GM18858 (cell line): ENCODE measurements around the gene ADARB2.

Experiments used
- ATAC-seq: cut with Tn5 transposase; IDR thresholded peaks from one replicate; pipeline ENCODE4 v1.9.1; 2021; ENCODE audit not compliant: unreplicated experiment

ADARB2 gene

GRCh38 chr10:1509011-1509530 is 228.3 kb downstream of the ADARB2 start:
- ATAC-seq: no peak

GRCh38 chr10:1508096-1508495 is 229.2 kb downstream of the ADARB2 start:
- no peak for ATAC-seq

- ATAC-seq: no peak
Measured at GRCh38 chr10:1507436-1507835, 229.9 kb downstream of the ADARB2 start.

GRCh38 chr10:1504940-1505339 is 232.4 kb downstream of the ADARB2 start:
- ATAC-seq: no peak

GRCh38 chr10:1504286-1504685 is 233.0 kb downstream of the ADARB2 start:
- ATAC-seq: no peak

- ATAC-seq: no peak
Measured at GRCh38 chr10:1502451-1502850, 234.9 kb downstream of the ADARB2 start.

GRCh38 chr10:1499359-1499957 is 237.9 kb downstream of the ADARB2 start:
- no peak for ATAC-seq

GRCh38 chr10:1498746-1499358 is 238.5 kb downstream of the ADARB2 start:
- no peak for ATAC-seq

GRCh38 chr10:1495915-1496517 is 241.3 kb downstream of the ADARB2 start:
- ATAC-seq: no peak

GRCh38 chr10:1492641-1493040 is 244.7 kb downstream of the ADARB2 start:
- ATAC-seq: no peak

- no peak for ATAC-seq
Measured at GRCh38 chr10:1491901-1492300, 245.4 kb downstream of the ADARB2 start.

- ATAC-seq: no peak
Measured at GRCh38 chr10:1489801-1490200, 247.5 kb downstream of the ADARB2 start.

- ATAC-seq: peak; percentile 97
Measured at GRCh38 chr10:1488970-1489548, 248.3 kb downstream of the ADARB2 start.

GRCh38 chr10:1486841-1487687 is 250.3 kb downstream of the ADARB2 start:
- ATAC-seq: no peak

- no peak for ATAC-seq
Measured at GRCh38 chr10:1485357-1485756, 252.0 kb downstream of the ADARB2 start.

- no peak for ATAC-seq
Measured at GRCh38 chr10:1483826-1484225, 253.5 kb downstream of the ADARB2 start.

GRCh38 chr10:1483246-1483645 is 254.1 kb downstream of the ADARB2 start:
- no peak for ATAC-seq

GRCh38 chr10:1477578-1477977 is 259.7 kb downstream of the ADARB2 start:
- no peak for ATAC-seq

GRCh38 chr10:1476455-1476803 is 260.9 kb downstream of the ADARB2 start:
- no peak for ATAC-seq

- no peak for ATAC-seq
Measured at GRCh38 chr10:1475771-1476454, 261.4 kb downstream of the ADARB2 start.
